GM18868 (cell line): ENCODE data around the gene DNER.

Experiments used
- ATAC-seq: cut with Tn5 transposase; IDR thresholded peaks from one replicate; pipeline ENCODE4 v1.9.1; 2021; ENCODE audit warnings: mild to moderate bottlenecking, moderate library complexity; ENCODE audit not compliant: unreplicated experiment

DNER gene

GRCh38 chr2:229572507-229573271, 141.7 kb downstream of the DNER start:
- no peak for ATAC-seq

GRCh38 chr2:229571243-229571642, 143.1 kb downstream of the DNER start:
- ATAC-seq, result no peak

DNA sequence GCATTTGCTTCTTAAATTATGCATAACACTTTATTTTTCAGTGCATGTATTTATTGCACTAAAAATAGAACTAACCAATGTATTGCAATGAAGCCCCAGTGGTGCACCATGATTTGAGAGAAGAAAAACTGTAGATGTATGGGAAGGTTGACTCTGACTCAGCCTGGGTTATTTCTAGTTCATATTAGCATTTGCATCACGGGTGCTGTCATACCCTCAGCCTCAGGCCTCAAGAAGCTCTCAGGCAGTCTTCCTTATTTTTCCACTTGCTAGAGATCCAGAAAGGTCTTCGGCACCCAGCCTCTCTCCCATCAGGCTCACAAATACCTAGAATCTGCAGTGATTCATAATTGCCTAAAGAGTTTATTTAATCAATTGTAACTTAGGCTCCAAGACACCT, 148.0 kb downstream of the DNER start:
- ATAC-seq, result no peak

- ATAC-seq, result no peak
These were observed 150.0 kb downstream of the DNER start for GRCh38 chr2:229564300-229564907.

GRCh38 chr2:229563388-229563787, 151.0 kb downstream of the DNER start:
- ATAC-seq, result no peak

- no peak for ATAC-seq
These were observed 151.8 kb downstream of the DNER start for GRCh38 chr2:229562472-229563127.

- no peak for ATAC-seq
These were observed 154.4 kb downstream of the DNER start for GRCh38 chr2:229559986-229560385.

- ATAC-seq, result no peak
These were observed 161.3 kb downstream of the DNER start for GRCh38 chr2:229553091-229553490.

DNA sequence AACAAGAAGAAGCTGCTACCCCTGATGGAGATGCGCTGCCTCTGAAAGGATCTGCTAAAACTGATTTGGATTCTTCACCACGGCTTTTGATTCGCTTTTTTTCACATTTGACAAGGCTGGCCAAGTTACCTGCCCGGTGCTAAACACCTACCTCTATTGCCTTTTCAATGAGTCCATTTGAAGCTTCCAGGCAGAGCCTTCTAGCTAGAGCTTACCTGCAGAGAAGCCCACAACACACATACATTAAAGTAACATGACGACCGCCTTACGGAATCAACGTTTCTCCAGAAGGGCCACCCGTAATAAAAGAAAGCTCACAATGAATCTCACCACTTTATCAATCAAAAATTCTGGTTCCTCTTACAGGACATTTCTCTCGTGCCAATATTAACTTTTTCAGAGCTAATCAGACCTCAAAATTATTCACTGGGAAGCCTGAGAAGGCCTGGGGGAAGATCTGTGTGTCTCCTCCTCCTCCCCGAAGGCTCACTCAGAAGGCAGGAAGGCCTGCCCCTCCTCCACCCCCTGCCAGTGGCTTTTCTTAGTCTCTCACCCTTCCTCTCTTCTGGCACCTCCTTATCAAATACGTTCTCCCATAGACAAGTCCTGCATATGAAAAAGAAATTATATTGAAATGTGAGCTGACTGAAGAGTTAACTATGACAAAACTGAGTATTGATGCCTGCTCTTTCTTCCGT, 171.0 kb downstream of the DNER start:
- no peak for ATAC-seq

DNA sequence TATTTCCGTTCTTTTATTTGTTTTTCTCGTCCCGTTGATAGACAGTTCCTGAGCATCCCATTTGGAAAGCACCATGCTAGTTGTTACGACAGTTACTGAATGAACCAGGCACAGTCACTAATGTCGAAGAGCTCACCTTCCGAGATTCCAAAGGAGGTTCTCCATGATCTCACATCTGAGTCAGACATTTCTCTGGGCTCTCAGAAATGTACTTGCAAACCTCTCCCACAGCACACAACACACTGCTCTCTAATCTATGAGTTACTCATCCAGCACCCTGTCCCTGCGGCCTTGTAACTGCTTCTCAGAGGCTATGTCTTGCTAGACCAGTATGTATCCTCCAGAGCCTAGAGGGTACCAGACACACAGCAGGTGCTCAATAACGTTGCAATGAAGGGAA, 174.7 kb downstream of the DNER start:
- no peak for ATAC-seq

GRCh38 chr2:229531594-229531993, 182.8 kb downstream of the DNER start:
- no peak for ATAC-seq

- no peak for ATAC-seq
These were observed 183.9 kb downstream of the DNER start for GRCh38 chr2:229530434-229530833.

DNA sequence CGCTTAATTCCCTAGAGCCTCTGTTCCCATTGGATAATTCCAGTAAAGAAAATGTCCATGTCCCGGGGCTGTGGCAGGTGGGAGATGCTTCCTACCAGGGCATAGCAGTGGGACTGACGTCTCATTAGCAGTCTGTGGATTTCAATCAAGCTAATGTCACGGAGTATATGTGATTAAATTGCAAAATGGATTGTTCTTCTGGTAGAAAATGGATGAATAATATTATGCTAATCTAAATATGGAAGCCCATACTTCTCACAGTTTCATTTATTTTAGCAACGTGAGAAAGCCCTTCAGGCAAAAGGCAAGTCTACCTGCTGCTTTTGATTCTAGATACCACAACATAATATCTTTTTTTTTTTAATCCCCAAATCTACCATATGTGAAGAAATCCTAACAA, 185.5 kb downstream of the DNER start:
- no peak for ATAC-seq

DNA sequence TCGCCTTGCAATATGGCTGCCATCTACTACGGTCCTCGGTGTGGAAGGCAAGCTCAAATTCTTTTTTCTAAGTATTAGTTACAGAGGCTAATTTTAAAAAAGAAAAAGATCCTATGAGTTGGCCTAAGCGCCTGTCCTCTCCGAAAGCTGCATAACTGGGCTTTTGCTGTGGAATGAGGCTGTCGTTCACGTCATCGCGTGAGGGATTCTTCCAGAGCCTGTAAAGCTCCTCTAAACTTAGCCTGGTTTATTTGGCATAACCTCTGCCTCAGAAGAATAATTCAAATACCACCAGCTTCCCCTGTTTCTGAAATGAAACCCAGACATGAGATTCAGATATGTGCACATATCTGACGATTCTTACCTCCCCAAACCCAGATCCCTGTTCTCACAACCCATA, 187.4 kb downstream of the DNER start:
- ATAC-seq, result no peak

GRCh38 chr2:229524799-229525198, 189.6 kb downstream of the DNER start:
- ATAC-seq, result no peak

GRCh38 chr2:229523663-229524062, 190.7 kb downstream of the DNER start:
- ATAC-seq, result no peak

- ATAC-seq, result no peak
These were observed 192.8 kb downstream of the DNER start for GRCh38 chr2:229521576-229521975.

GRCh38 chr2:229520691-229521096, 193.7 kb downstream of the DNER start:
- no peak for ATAC-seq

DNA sequence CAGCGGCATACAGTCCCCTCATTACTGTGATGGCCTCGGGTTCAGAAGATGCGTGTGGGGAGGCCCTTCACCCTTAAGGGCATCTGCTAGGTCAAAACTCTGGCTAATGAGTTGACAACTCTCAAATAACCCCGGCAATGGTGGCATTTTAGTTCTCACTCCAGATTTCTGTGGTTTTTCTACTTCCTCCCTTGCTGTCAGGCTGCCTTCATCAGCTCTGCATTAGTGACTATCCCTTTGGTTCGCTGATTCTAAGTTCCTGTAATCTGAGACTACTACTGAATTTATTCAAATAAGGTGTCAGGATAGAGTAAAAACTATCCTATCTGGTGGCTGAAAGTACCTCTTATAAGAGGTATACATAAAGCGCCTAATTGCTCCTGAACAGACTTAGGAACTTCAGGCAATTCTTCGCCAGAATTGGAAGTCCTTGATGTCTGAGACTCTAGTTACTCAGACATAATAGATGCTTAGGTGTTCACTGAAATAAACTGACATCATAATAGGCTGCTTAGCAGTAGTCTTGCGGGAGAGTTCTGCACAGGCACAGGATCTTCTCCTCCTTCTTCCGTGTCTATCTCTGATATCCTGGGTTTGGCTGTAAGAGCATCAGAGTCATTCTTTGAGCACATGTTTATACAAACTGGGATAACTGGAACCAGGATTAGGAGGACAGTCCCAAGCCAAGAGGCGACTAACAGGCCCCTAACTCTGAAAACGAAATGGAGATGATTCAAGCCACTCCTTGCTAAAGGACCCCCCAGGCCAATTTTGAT, 194.5 kb downstream of the DNER start:
- peak; percentile 47 for ATAC-seq

GRCh38 chr2:229514273-229514895, 200.0 kb downstream of the DNER start:
- no peak for ATAC-seq
